A673 (cell line): ENCODE data around the gene PRKG1. TPM values are rescaled to one million over a fixed set of nuclear protein-coding genes. Genes with fewer than 3 reads are reported as not detected.

Experiments used
- BruUV-seq: library from RNA; stranded (reverse); fragments of 400-500 nt; replicated peaks from 2 replicates; lab custom pipeline; 2021; lab: Mats Ljungman, UMichigan
- CTCF ChIA-PET: fragments of 300-600 bp; sonication (Branson Sonifier 250); formaldehyde crosslinking; loops from one replicate; lab custom pipeline; 2022; ENCODE audit warnings: antibody characterized with exemption; lab: Charles Lee
- POLR2A ChIA-PET: fragments of 300-600 bp; sonication (Branson Sonifier 250); formaldehyde crosslinking; loops from one replicate; lab custom pipeline; 2022; ENCODE audit warnings: antibody characterized with exemption; ENCODE audit not compliant: low non-redundant PET; lab: Charles Lee
- DNase-seq: peaks from one replicate; pipeline ENCODE4 v3.0.0-alpha.2; 2015; ENCODE audit warnings: low spot score
- H3K27ac ChIP-seq: fragments of 200-600 bp; sonication (generic); 2 replicates; pipeline ENCODE4 v1.5.1; 2016; ENCODE audit warnings: mixed run types, low read depth, mild to moderate bottlenecking, mixed read lengths, antibody characterized with exemption, low read length; ENCODE audit not compliant: poor library complexity, severe bottlenecking
- H3K27me3 ChIP-seq: fragments of 200-600 bp; sonication (generic); replicated peaks from 2 replicates; pipeline ENCODE4 v1.6.1; 2017; ENCODE audit warnings: mixed run types, low read depth, mild to moderate bottlenecking, mixed read lengths, antibody characterized with exemption, low read length; ENCODE audit not compliant: insufficient read depth, poor library complexity
- H3K36me3 ChIP-seq: fragments of 200-600 bp; sonication (generic); 2 replicates; pipeline ENCODE4 v1.6.1; 2016; ENCODE audit warnings: mixed run types, mild to moderate bottlenecking, mixed read lengths, antibody characterized with exemption, low read length; ENCODE audit not compliant: insufficient read depth, poor library complexity, severe bottlenecking
- H3K4me1 ChIP-seq: fragments of 200-600 bp; sonication (generic); 2 replicates; pipeline ENCODE4 v1.6.1; 2017; ENCODE audit warnings: mixed run types, mild to moderate bottlenecking, mixed read lengths, antibody characterized with exemption, low read length; ENCODE audit not compliant: insufficient read depth, poor library complexity, severe bottlenecking
- H3K4me3 ChIP-seq: fragments of 200-600 bp; sonication (generic); 2 replicates; pipeline ENCODE4 v1.5.1; 2016; ENCODE audit warnings: low read depth, mixed run types, mild to moderate bottlenecking, mixed read lengths, low read length; ENCODE audit not compliant: poor library complexity, severe bottlenecking
- H3K9me3 ChIP-seq: fragments of 200-600 bp; sonication (generic); 2 replicates; pipeline ENCODE4 v1.6.1; 2016; ENCODE audit warnings: mixed run types, low read depth, mild to moderate bottlenecking, mixed read lengths, antibody characterized with exemption, low read length; ENCODE audit not compliant: poor library complexity, severe bottlenecking
- CTCF ChIP-seq: fragments of 300-800, 200-600 bp; sonication (generic); conservative IDR thresholded peaks from 2 replicates; pipeline ENCODE4 v1.5.1; 2017; ENCODE audit warnings: low read depth, mild to moderate bottlenecking, antibody characterized with exemption, low read length, moderate library complexity, mixed read lengths
- EZH2 ChIP-seq: fragments of 200-600 bp; sonication (generic); IDR thresholded peaks from 2 replicates; pipeline ENCODE4 v1.6.1; 2017; ENCODE audit warnings: borderline replicate concordance, low read depth, mild to moderate bottlenecking, mixed read lengths, antibody characterized with exemption, low read length; ENCODE audit not compliant: poor library complexity, severe bottlenecking
- intact Hi-C: fragments of 100-400 bp; cut with micrococcal nuclease; formaldehyde crosslinking; loops from one replicate; pipeline ENCODE4 v1.10.0; 2022; ENCODE audit not compliant: unreplicated experiment
- total RNA-seq: library from RNA; stranded (reverse); gene quantifications from 2 replicates; pipeline ENCODE4 v1.2.3, GENCODE V29; 2021

The PRKG1 gene
- total RNA-seq, 1 experiment from 2014 or later = 0.58 TPM

GRCh38 chr10:52077814-52078213, 1003.5 kb downstream of the PRKG1 start:
- no TSS peak for BruUV-seq
- Histone ChIP-seq H3K27ac (no peak overlapping the region), H3K4me1 (no peaks in the 10 kb centered on the region), H3K27me3 (peaks cover 7% of the 10 kb centered on the region), H3K4me3 (no peak overlapping the region), H3K36me3 (no peaks in the 10 kb centered on the region), H3K9me3 (no peaks in the 10 kb centered on the region)
- TF ChIP-seq CTCF (no peak), EZH2 (no peak)
- DNase-seq = no peak
- CTCF ChIA-PET = no interaction called here
- intact Hi-C loops = no loop called here
- POLR2A ChIA-PET = no interaction called here

GRCh38 chr10:52078397-52078937, 1004.2 kb downstream of the PRKG1 start:
- Histone ChIP-seq H3K4me1 (no peaks in the 10 kb centered on the region), H3K27me3 (peaks cover 14% of the 10 kb centered on the region), H3K27ac (no peak overlapping the region), H3K36me3 (no peaks in the 10 kb centered on the region), H3K4me3 (no peak overlapping the region), H3K9me3 (no peaks in the 10 kb centered on the region)
- DNase-seq = no peak
- intact Hi-C loops = no loop called here
- ChIA-PET CTCF (no interaction called here), POLR2A (no interaction called here)
- TF ChIP-seq EZH2 (no peak), CTCF (no peak)
- no TSS peak for BruUV-seq

DNA sequence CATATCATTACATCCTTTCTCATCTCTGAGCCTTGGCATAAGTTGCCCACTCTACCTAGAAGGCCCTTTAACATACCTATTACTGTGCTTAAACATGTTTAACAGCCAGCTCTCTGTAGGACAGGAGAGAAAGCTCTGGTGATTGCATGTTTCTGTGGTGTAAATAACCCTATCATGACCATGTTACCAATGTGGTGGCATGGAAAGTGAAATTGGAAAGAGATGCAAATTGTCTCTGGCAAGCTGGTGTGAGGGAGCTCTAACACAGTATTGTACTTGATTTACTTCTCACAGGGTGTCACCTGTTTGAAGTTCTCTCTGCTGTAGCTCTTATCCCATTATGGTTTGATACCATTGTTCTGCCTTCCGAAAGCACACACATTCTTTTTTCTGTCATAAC, 1008.0 kb downstream of the PRKG1 start:
- Histone ChIP-seq H3K27me3 (peaks cover 21% of the 10 kb centered on the region), H3K4me3 (no peak overlapping the region), H3K27ac (no peak overlapping the region), H3K4me1 (no peaks in the 10 kb centered on the region), H3K9me3 (no peaks in the 10 kb centered on the region), H3K36me3 (no peaks in the 10 kb centered on the region)
- BruUV-seq = no TSS peak
- ChIA-PET CTCF (no interaction called here), POLR2A (no interaction called here)
- DNase-seq = no peak
- intact Hi-C loops = no loop called here
- TF ChIP-seq CTCF (no peak), EZH2 (no peak)
